Measurements from ENCODE around the gene WNT4. TPM values are rescaled to one million over a fixed set of nuclear protein-coding genes. Genes with fewer than 3 reads are reported as not detected.

Gene WNT4
- polyA plus RNA-seq, 3 donors from 2014 or later, result 0.08 TPM; not detected in 2

DNA sequence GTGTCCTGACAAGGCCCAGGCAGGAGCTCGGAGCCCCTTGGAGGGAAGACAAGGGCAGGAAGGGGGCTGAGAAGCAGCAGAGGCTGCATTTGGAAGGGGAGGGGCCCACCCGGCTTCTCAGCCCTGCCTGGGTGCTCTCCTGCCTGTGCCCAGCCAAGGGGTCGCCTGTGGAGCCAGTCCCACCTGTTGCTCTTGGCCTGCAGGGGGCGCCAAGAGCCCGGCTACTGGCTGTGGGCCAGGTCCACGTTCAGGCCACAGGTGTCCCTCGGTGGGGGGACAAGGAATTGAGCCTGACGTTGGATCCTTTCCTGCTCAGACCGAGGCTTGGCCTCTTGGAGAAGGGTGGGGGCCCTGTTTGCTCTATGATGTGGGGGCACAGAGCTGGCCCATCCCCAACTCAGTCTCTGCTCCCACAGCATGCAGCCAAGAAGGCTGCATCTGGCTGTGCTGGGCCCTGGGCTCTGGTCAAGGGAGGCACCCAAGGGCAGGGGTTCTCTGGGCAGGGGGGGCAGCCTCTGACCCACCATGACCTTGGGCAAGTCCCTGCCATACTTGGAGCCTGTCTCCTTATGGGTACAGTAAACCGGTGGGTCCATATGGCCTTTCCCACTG lies 10.9 kb downstream of the WNT4 start:
- Mint-ChIP-seq H3K36me3 (no peaks in the 10 kb centered on the region), H3K9me3 (no peaks in the 10 kb centered on the region), H3K4me1 (no peaks in the 10 kb centered on the region), H3K27me3 (ENCODE audit: low read depth in 3 of 3) (no peaks in the 10 kb centered on the region), H3K4me3 (no peak overlapping the region), H3K27ac (no peak overlapping the region)
- DNase-seq, result peak; percentile 38 to 41 (median 38)

DNA sequence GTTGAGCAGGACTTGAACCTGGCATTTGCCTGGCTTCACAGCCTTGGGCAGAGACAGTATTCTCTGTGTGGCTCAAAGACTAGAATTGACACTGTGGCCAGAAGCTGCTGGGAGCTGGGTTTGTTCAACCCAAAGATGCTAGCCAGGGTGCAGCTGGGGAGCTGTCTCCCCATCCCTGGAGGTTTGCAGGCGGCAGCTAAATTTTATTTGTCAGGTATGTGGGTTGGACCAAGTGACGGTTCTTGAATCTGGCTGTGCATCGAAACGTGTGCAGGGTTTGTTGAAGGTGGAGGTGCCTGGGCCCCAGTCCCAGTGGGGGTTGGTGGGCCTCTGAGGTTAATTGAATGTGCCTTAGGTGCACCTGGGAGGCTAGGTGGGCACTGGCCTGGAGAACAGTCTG lies 11.8 kb downstream of the WNT4 start:
- Mint-ChIP-seq H3K27me3 (ENCODE audit: low read depth in 3 of 3) (no peaks in the 10 kb centered on the region), H3K9me3 (no peaks in the 10 kb centered on the region), H3K4me3 (no peak overlapping the region), H3K4me1 (no peaks in the 10 kb centered on the region), H3K27ac (no peak overlapping the region), H3K36me3 (no peaks in the 10 kb centered on the region)
- no peak for DNase-seq

DNA sequence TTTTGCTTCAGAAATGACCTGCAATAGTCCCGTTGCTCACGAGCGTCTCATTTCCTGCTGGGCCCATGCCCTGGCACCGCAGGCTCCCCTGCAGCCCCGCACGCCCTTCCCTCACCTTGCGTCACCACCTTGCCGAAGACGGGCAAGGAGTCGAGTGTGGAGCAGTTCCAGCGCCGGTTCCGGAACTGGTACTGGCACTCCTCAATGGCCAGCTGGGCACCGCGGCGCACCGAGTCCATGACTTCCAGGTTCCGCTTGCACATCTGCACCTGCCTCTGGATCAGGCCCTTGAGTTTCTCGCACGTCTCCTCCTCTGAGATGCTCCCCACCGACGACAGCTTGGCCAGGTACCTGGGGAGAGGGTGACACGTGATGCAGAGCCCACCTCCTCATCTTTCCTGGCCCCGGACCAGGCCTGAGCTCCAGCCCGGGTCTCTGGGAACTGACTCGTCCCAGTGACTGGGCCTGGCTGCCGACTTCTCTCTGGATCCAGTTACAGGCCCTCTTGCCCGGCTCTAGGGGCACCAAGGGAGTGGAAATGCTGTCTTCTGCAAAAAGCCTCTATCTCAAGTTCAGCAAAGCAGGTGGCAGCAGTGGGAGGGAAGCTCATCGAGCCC lies 13.3 kb downstream of the WNT4 start:
- Mint-ChIP-seq H3K27ac (no peak overlapping the region), H3K4me3 (no peak overlapping the region), H3K27me3 (ENCODE audit: low read depth in 3 of 3) (no peaks in the 10 kb centered on the region), H3K9me3 (no peaks in the 10 kb centered on the region), H3K4me1 (no peaks in the 10 kb centered on the region), H3K36me3 (no peaks in the 10 kb centered on the region)
- DNase-seq, result no peak

DNA sequence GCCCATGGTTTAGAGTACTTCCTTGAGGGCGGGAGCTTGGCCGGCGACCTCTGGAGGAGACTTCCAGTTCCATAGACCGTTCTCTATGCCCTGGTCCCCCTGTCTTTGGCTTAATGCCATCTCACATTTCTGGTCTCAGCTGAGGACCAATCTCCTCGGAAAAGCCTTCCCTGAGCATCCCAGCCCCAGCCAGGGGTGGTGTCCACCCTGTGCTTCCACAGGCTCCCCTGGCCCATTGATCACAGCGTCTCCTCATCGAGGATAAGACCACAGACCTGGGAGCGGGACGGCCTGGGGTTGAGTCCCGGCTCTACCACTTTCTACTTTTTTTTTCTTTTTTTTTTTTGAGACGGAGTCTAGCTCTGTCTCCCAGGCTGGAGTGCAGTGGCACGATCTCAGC lies 14.5 kb downstream of the WNT4 start:
- Mint-ChIP-seq H3K4me1 (no peaks in the 10 kb centered on the region), H3K27ac (peak overlapping the region in 1 of 6 donors; percentile 45), H3K36me3 (no peaks in the 10 kb centered on the region), H3K27me3 (ENCODE audit: low read depth in 3 of 3) (no peaks in the 10 kb centered on the region), H3K4me3 (no peak overlapping the region), H3K9me3 (no peaks in the 10 kb centered on the region)
- DNase-seq, result no peak

DNA sequence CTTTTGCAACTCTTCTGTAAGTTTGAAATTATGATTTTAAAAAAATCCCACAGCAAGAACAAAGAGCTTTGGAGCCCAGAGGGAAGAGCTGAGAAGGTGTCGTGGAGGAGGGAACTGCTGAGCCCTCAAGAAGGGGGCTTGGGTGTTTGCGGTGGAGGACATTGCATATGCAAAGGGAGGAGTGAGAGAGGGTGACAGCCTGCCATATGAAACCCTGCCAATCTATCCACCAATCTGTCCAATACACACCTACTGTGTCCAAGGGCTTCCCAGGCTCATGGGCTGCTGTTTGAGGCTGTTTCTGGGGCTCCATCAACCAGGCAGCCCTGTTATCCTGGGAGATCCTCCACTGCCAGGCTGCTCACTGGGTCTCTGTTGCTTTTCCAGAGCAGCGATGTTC lies 15.2 kb downstream of the WNT4 start:
- Mint-ChIP-seq H3K27ac (peak overlapping the region in 2 of 6 donors; percentile 42 to 55), H3K27me3 (ENCODE audit: low read depth in 3 of 3) (no peaks in the 10 kb centered on the region), H3K9me3 (no peaks in the 10 kb centered on the region), H3K4me3 (no peak overlapping the region), H3K36me3 (no peaks in the 10 kb centered on the region), H3K4me1 (no peaks in the 10 kb centered on the region)
- no peak for DNase-seq

DNA sequence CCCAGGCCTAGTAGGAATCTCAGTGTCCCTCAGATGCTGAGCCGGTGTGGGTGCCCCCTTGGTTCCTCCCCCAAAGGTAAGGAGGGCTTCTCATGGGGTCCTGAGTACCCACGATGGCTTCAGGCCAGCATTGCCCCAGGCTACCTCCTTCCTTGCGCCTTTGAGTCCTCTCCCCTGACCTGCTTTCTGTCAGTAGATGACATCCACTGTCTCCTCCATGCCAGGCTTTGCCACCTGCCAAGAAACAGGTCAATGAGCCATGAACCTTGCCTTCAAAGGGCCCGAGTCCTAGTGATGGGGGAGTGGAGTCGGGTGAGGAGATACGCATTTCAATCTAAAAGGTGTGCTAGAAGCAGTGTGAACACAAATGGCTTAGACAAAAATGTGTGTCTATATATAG lies 15.6 kb downstream of the WNT4 start:
- Mint-ChIP-seq H3K27me3 (ENCODE audit: low read depth in 3 of 3) (no peaks in the 10 kb centered on the region), H3K4me1 (peaks cover 0 to 3% of the 10 kb centered on the region in 2 donors), H3K36me3 (no peaks in the 10 kb centered on the region), H3K27ac (peak overlapping the region in 1 of 6 donors; percentile 55), H3K4me3 (no peak overlapping the region), H3K9me3 (no peaks in the 10 kb centered on the region)
- no peak for DNase-seq

DNA sequence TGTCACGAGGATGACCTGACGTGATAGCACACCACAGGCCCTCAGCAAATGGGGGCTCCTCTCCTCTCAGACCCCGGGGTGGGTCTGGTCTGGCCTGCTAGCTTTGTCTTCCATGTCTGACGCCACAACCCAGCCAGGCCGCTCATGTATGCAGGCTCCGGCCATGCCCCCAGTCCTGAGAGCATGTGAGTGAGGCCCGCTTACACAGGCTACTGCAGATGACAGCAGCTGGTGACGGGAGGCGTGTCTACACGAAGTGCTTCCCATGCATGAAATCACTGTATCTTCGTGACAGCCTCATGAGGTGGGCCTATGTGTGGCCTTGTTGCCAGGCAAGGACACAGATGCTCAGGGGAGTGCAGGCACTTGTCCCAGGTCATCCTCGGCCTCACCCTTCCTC lies 16.4 kb downstream of the WNT4 start:
- Mint-ChIP-seq H3K27me3 (ENCODE audit: low read depth in 3 of 3) (no peaks in the 10 kb centered on the region), H3K27ac (no peak overlapping the region), H3K4me1 (peaks cover 0 to 3% of the 10 kb centered on the region in 2 donors), H3K9me3 (no peaks in the 10 kb centered on the region), H3K36me3 (no peaks in the 10 kb centered on the region), H3K4me3 (no peak overlapping the region)
- DNase-seq, result no peak

DNA sequence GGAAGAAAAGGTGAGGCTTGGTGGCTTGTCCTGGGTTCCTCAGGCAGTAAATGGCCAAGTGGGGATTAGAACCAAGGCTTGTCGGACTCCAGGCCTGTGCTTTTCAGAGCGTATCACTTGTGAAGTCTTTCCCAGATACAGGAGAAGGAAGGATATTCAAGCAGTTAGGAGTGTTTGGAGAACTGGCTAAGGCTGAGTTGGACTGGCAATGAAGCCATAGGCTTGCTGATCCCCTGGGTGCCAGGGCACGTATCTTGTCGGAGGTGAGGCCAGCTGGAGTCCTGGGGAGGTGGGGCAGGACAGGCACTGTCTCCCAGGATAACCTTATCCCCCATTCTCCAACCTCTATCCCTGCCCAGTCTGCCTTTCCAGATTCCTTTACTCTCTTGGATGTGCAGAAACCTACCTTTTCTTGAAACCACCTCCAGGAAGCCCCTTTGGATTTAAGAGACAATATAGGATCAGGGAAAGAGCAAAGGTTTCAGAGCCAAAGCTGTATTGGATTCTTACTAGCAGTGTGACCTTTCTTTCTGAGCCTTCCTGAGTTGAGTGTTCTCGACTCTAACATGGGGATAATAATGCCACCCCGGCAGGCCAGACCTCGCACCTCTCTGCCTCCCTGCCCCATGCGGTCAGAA lies 18.2 kb downstream of the WNT4 start:
- Mint-ChIP-seq H3K9me3 (no peaks in the 10 kb centered on the region), H3K4me1 (peaks cover 3 to 6% of the 10 kb centered on the region in 2 donors), H3K36me3 (no peaks in the 10 kb centered on the region), H3K27ac (peak overlapping the region in 1 of 6 donors; percentile 26), H3K27me3 (ENCODE audit: low read depth in 3 of 3) (peaks cover 0 to 3% (median 0%) of the 10 kb centered on the region in 3 donors), H3K4me3 (no peak overlapping the region)
- no peak for DNase-seq

DNA sequence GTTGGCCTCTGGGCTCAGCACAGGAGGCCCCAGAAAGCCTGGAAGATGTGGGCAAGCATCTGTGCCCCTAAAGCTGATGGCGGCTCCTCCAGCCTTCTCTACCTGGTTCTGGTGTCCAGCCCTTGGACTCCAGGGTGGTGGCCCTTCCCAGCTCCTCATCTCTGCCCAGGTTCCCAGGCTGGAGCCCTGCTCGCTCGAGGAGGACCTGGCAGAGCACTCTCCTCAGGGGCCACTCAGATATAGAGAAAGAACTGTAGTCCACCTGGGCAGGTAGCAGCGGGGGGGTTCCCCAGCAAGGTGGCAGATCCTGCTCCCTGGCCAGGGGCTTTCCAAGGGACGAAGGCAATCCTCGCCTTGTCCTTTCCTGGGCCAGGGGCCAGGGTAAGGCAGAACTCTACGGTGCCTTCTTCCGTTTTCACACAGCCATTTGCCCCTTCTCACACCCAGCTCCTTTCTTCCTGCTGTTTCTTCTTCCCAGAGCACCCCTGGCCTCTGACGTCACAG lies 18.9 kb downstream of the WNT4 start:
- no peak for DNase-seq
- peaks cover 0 to 5% (median 4%) of the 10 kb centered on the region in 3 donors for H3K36me3 Mint-ChIP-seq
- H3K9me3 Mint-ChIP-seq, result no peaks in the 10 kb centered on the region
- no peak overlapping the region for H3K4me3 Mint-ChIP-seq
- H3K4me1 Mint-ChIP-seq, result peaks cover 5 to 14% of the 10 kb centered on the region in 2 donors
- peak overlapping the region in 1 of 6 donors; percentile 57 for H3K27ac Mint-ChIP-seq
- H3K27me3 Mint-ChIP-seq (ENCODE audit: low read depth in 3 of 3), result peaks cover 0 to 3% (median under 1%) of the 10 kb centered on the region in 3 donors

DNA sequence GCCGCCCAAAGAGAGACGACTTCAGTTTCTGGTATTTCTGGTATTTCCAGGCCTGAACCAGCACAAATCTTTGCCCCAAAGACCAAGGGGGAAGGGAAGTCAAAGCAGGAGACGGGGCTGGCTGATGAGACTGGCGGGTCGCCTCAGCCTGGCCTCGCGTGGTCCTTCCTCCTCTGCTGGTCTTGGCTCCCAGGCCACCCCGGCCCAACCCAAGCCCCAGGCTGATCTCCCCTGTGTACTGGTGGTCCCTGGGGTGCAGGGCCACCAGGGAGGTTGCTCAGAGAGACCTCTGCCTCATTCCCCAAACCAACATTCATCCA lies 19.9 kb downstream of the WNT4 start:
- DNase-seq, result no peak
- Mint-ChIP-seq H3K27me3 (ENCODE audit: low read depth in 3 of 3) (peaks cover 0 to 3% (median 2%) of the 10 kb centered on the region in 3 donors), H3K4me3 (no peak overlapping the region), H3K9me3 (no peaks in the 10 kb centered on the region), H3K4me1 (peaks cover 10 to 19% of the 10 kb centered on the region in 2 donors), H3K27ac (no peak overlapping the region), H3K36me3 (peaks cover 0 to 9% (median 4%) of the 10 kb centered on the region in 3 donors)

DNA sequence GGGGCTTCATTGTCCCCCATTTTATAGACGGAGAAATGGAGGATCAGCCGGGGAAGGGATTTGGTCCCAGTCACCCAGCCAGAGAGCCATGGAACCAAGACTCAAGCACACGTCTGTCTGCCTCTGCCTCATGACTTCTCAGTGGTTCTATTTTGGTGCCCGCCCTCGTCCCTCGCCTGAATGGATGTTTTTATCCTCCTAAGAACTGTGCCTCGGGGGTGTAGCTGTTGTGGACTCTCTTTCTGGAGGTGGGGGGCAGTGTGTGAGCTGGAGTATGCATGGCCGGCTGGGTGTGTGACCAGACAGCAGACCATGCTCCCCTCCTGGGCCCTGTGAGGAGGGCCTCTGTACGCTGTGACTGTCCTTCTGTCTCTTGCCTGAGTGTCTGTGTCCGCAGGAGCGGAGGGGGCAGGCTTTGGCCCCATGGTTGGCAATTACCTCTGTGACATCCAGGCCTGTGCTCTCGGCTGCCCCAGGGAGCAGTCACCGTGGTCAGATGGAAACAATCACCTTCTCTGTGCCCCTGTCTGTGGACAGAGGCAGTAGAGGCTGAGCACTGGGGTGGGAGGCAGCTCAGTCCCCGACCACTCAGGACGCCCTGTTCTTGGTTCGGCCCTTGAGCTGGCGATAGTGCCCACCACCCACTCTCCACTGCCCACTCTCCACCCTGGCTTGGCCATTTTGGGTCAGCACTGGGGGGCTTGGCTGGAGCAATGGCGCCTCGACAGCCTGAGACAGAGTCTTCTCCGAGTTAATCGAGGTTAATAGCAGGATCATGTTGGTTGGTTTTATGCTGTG lies 20.4 kb downstream of the WNT4 start:
- H3K36me3 Mint-ChIP-seq, result peaks cover 0 to 9% (median 4%) of the 10 kb centered on the region in 3 donors
- no peak overlapping the region for H3K27ac Mint-ChIP-seq
- DNase-seq, result no peak
- H3K27me3 Mint-ChIP-seq (ENCODE audit: low read depth in 3 of 3), result peaks cover 0 to 3% (median 2%) of the 10 kb centered on the region in 3 donors
- H3K4me3 Mint-ChIP-seq, result no peak overlapping the region
- H3K4me1 Mint-ChIP-seq, result peaks cover 14 to 25% of the 10 kb centered on the region in 2 donors
- H3K9me3 Mint-ChIP-seq, result no peaks in the 10 kb centered on the region

DNA sequence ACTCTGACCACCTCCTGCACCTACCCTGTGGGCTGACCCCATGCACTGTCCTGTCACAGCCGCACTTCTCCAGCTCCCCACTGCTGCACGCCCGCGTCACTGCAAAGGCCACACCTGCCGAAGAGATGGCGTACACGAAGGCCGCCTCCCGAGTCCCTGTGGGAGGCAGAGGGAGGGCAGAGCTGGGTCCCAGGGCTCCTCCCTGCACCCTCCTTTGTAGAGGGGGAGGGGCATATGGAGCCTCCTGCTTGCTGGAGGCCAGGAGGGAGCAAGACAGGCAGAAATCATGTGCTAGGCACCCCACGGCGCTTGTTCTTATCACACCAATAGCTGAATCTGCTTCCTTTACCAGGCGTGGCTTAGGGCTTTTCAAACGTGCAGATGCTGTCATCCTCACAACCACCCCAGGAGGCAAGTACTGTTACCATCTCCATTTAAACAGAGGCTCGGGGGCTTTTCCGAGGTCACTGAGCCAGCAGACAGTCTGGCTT lies 21.4 kb downstream of the WNT4 start:
- Mint-ChIP-seq H3K36me3 (peaks cover 0 to 9% (median 4%) of the 10 kb centered on the region in 3 donors), H3K9me3 (no peaks in the 10 kb centered on the region), H3K27ac (peak overlapping the region in 1 of 6 donors; percentile 51), H3K4me1 (peaks cover 22 to 35% of the 10 kb centered on the region in 2 donors), H3K4me3 (no peak overlapping the region), H3K27me3 (ENCODE audit: low read depth in 3 of 3) (peaks cover 2 to 3% (median 2%) of the 10 kb centered on the region in 3 donors)
- no peak for DNase-seq

DNA sequence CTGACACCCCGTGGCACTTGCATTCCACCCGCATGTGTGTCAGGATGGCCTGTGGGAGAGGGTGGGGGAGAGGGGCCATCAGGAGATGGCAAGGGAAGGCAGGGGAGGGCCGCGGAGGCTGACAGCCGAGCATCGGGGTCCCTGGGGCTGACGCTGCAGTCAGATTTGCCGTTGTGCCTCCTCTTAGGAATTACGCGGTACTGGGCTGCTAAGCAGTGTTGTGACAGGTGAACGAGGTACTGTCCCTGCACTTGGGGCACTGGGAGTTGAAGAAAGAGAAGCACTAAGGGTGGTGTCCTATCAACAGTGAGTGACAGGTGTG lies 22.5 kb downstream of the WNT4 start:
- H3K36me3 Mint-ChIP-seq, result peaks cover 0 to 11% (median 4%) of the 10 kb centered on the region in 3 donors
- no peaks in the 10 kb centered on the region for H3K9me3 Mint-ChIP-seq
- H3K4me1 Mint-ChIP-seq, result peaks cover 28 to 45% of the 10 kb centered on the region in 2 donors
- DNase-seq, result no peak
- no peak overlapping the region for H3K4me3 Mint-ChIP-seq
- peak overlapping the region in 2 of 6 donors; percentile 42 to 69 for H3K27ac Mint-ChIP-seq
- H3K27me3 Mint-ChIP-seq (ENCODE audit: low read depth in 3 of 3), result peaks cover 2 to 3% (median 2%) of the 10 kb centered on the region in 3 donors
